ENCODE measurements around the gene TMEM203.

The TMEM203 gene

DNA sequence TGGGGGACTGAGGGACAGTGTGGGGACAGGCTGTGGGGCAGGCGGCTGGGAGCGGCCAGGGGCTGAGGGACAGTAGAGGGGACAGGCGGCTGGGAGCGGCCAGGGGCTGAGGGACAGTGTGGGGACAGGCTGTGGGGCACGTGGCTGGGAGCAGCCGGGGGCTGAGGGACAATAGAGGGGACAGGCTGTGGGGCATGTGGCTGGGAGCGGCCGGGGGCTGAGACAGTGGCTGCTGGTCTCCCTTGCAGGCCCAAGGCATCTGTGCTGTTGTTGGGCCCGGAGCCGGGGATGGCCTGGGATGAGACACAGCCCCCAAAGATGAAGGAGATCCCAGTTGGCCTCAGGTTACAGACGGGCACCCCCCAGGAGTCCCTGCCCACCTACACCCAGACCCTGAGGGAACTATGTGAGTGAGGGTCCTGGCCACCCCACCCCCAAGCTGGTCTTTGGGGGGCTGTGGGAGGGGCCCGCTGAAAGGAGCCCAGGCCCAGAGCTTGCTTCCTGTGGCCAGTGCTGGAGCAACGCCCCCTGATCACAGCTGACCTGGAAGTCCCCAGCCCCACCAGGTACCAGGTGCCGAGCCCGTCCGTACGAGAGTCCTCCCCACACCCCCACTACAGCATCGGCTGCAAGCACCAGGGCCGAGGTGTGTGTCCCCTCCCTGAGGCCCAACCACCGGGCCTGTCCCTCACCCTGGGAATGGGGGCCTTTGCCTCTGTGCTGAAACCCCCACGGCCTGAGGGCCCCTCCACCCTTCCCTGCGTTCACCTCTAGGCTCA lies 46.2 kb upstream of the TMEM203 start:
- TF ChIP-seq, protein P1, sequence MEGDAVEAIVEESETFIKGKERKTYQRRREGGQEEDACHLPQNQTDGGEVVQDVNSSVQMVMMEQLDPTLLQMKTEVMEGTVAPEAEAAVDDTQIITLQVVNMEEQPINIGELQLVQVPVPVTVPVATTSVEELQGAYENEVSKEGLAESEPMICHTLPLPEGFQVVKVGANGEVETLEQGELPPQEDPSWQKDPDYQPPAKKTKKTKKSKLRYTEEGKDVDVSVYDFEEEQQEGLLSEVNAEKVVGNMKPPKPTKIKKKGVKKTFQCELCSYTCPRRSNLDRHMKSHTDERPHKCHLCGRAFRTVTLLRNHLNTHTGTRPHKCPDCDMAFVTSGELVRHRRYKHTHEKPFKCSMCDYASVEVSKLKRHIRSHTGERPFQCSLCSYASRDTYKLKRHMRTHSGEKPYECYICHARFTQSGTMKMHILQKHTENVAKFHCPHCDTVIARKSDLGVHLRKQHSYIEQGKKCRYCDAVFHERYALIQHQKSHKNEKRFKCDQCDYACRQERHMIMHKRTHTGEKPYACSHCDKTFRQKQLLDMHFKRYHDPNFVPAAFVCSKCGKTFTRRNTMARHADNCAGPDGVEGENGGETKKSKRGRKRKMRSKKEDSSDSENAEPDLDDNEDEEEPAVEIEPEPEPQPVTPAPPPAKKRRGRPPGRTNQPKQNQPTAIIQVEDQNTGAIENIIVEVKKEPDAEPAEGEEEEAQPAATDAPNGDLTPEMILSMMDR (IDR thresholded peaks at IDR 0.05; ENCODE audit: insufficient read depth, low read length, missing control alignments): no peak
- no peak for DNase-seq (ENCODE audit: low read depth, low spot score)
- no peak overlapping the region for H3K4me3 ChIP-seq (ENCODE audit: low read depth, low read length)
- ChIA-PET CTCF (interaction anchor here (1.1 to 2.7 kb wide), 2 partner anchors 14 to 15 kb away, joined by 3 to 15 read pairs; no protein-coding TSS in a partner anchor), POLR2A (interaction anchor here (6.8 kb wide), 1 partner anchor 9 kb away, joined by 164 read pairs; the partner anchor contains the start of gene TUBB4B)

DNA sequence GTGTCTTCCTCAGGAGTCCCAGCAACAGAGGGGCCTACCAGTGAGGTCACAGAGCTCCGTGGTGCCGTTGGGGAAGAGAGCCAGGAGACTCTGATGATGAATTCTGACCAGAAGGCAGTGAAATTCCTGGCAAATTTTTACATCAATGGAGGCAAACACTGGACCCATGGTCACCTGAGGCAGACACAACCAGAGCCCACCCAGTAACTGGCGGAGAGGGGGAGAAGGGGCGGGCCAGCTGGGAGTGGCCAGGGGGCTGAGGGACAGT lies 45.7 kb upstream of the TMEM203 start, which contains the start of gene STPG3:
TSS of gene STPG3 (plus strand) at position 93 of the 268 bp plus-strand sequence. CDS start at position 94, 1 bp downstream.
- ChIA-PET POLR2A (interaction anchor here (6.8 kb wide), 1 partner anchor 8 kb away, joined by 164 read pairs; the partner anchor contains the start of gene TUBB4B), CTCF (interaction anchor here (2.7 kb wide), 1 partner anchor 14 kb away, joined by 15 read pairs; no protein-coding TSS in a partner anchor)
- no peak for DNase-seq (ENCODE audit: low read depth, low spot score)
- TF ChIP-seq, protein P1 (IDR thresholded peaks at IDR 0.05; ENCODE audit: insufficient read depth, low read length, missing control alignments): no peak
- no peak within 1 kb of the TSS for H3K4me3 ChIP-seq (ENCODE audit: low read depth, low read length)

DNA sequence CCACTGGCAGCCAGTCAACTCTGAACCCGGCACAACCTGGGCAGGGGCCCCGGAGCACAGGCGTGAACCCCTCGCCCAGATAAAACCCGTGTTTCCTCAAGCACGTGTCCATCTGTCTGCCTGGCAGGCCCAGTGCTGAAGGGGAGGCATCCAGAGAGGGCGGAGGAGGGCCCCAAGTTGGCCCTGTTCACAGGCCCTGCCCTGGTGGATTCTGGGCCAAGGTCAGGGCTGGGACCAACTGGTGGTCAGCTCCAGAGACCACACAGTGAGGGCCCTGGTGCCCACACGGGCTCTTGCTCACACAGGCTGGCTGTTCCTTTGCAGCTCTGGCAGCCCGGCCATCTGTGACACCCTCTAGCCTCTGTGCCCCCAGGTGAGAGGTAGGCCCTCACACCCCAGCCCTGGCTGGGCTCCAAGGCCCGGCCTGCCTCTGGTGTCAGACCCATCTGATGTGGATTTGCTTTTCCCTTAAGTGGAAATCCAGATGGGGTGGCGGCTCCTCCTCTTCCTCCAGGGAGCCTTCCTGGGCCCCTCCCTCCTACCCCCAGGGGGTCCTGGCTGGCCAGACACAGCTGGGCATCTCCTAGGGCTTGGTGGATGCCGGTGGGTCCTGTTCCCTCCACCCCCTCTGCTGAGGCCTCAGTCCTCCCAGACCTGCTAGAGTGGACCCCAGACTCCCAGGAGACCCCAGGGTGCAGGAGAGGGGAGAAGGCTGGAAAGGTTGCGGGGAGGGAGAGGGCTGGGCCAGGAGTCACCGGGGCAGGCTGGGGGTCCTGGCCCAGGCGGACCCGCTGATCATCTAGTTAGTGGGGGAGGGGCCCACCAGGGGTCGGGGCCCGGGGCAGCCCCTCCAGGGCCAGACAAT lies 45.1 kb upstream of the TMEM203 start:
- CTCF ChIA-PET: interaction anchor here (1.2 to 2.7 kb wide), 3 partner anchors 13 to 121 kb away, joined by 3 to 15 read pairs (median 6); partner anchors contain the start of gene RNF224
- POLR2A ChIA-PET: interaction anchor here (1.8 to 6.8 kb wide), 2 partner anchors 8 to 9 kb away, joined by 15 to 164 read pairs; partner anchors contain the start of gene TUBB4B
- H3K4me3 ChIP-seq (ENCODE audit: low read depth, low read length): no peak overlapping the region
- DNase-seq (ENCODE audit: low read depth, low spot score): no peak
- TF ChIP-seq, protein P1 (IDR thresholded peaks at IDR 0.05; ENCODE audit: insufficient read depth, low read length, missing control alignments): no peak

DNA sequence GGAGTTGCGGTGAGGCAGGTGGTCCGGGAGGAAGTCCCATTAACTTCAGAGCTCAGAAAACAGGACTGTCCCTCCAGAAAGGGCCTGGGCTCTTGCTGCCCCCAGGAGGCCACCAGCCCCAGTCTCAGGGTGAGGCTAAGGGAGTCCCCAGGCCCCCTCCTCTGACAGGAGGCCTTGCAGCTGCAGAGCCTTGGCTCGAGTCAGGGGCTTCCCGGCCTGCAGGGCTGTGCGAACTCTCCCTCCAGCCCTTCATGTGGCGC lies 42.4 kb upstream of the TMEM203 start:
- DNase-seq (ENCODE audit: low read depth, low spot score): no peak
- TF ChIP-seq, protein P1 (IDR thresholded peaks at IDR 0.05; ENCODE audit: insufficient read depth, low read length, missing control alignments): no peak
- POLR2A ChIA-PET: no interaction called here
- no peak overlapping the region for H3K4me3 ChIP-seq (ENCODE audit: low read depth, low read length)
- CTCF ChIA-PET: interaction anchor here (1.4 to 2.3 kb wide), 2 partner anchors 18 to 21 kb away, joined by 4 to 6 read pairs; partner anchors contain the start of gene RNF224

DNA sequence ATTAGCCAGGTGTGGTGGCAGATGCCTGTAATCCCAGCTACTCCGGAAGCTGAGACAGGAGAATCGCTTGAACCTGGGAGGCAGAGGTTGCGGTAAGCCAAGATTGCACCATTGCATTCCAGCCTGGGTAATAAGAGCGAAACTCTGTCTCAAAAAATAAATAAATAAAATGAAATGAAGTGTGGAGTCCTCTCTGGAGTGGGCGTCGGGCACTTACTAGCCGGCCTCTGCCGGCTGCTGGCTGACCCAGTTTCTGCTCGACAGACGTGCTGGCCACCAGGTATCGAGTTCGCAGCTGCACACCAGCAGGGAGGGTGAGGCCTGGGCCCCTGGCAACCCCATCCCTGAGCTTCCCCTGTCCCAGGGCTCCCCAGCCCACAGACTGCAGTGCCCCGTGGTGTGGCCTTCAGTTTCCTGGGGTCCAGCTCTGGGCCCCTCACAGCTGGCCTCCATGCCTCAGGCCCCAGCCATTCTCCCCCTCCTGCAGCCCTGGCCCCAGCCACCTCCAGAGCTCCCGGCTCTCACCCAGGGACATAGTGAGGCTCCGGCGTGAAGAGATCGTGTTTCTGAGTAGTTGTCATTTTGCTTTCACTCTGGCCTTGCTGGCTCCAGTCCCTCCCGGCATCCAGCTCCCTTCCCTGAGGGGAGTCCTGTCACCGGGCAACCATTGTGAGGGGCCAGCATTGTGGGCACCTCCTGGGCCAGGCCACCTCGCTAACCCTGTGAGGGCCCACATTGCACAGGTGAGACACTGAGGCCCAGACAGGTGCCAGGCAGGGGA lies 41.9 kb upstream of the TMEM203 start:
- TF ChIP-seq, protein P1 (IDR thresholded peaks at IDR 0.05; ENCODE audit: insufficient read depth, low read length, missing control alignments): no peak
- no peak overlapping the region for H3K4me3 ChIP-seq (ENCODE audit: low read depth, low read length)
- DNase-seq (ENCODE audit: low read depth, low spot score): no peak
- CTCF ChIA-PET: interaction anchor here (0.8 to 1.4 kb wide), 2 partner anchors 11 to 18 kb away, joined by 3 to 4 read pairs; no protein-coding TSS in a partner anchor
- POLR2A ChIA-PET: no interaction called here
